Smooth muscle cell of the brain vasculature (primary cell): ENCODE data around the gene APOA1.

ENCODE experiments used
- DNase-seq: peaks from one replicate; pipeline ENCODE4 v3.0.0-alpha.2; 2012; ENCODE audit warnings: low read depth, low spot score

Gene APOA1

GRCh38 chr11:116788975-116789374 is 48.4 kb downstream of the APOA1 start:
- no peak for DNase-seq

GRCh38 chr11:116788534-116788933 is 48.9 kb downstream of the APOA1 start:
- no peak for DNase-seq

GRCh38 chr11:116787786-116788486 is 49.5 kb downstream of the APOA1 start, which contains the start of gene ZPR1:
ZPR1 (minus strand) TSS chr11:116788023; CDS start chr11:116787990, 33 bp downstream.
- no peak for DNase-seq

GRCh38 chr11:116787436-116787785 is 50.0 kb downstream of the APOA1 start:
- no peak for DNase-seq

GRCh38 chr11:116786966-116787365 is 50.5 kb downstream of the APOA1 start:
- no peak for DNase-seq

- DNase-seq, result no peak
Observed at GRCh38 chr11:116786326-116786725, 51.1 kb downstream of the APOA1 start.
